Measurements from ENCODE around the gene SUV39H1. TPM values are rescaled to one million over a fixed set of nuclear protein-coding genes. Genes with fewer than 3 reads are reported as not detected.
A peak's percentile ranks its signal among the peaks of the same experiment; 100 is the strongest.

SUV39H1 gene
- total and polyA plus RNA-seq, 9 of the 15 experiments (the other 6 are each of a cell fraction or from before 2014, with no cell fraction given) = 4.7 to 34.7 (median 17.9) TPM

GRCh38 chrX:48702032-48702431 is 5.5 kb downstream of the SUV39H1 start (continued):
- TF ChIP-seq ZNF354B (CRISPR knock-in tag; IDR thresholded peaks at IDR 0.05) = no peak
- TF ChIP-seq LCOR (CRISPR knock-in tag; IDR thresholded peaks at IDR 0.05) = no peak
- TF ChIP-seq NKRF (IDR thresholded peaks at IDR 0.05; ENCODE audit: borderline replicate concordance) = no peak
- 0 out of 2 replicates have a peak, but pooled peaks have one; percentile 17 for TF ChIP-seq CXXC5 (CRISPR knock-in tag; IDR thresholded peaks at IDR 0.05)
- TF ChIP-seq GATAD2A (IDR thresholded peaks at IDR 0.05) = no peak
- no peak for TF ChIP-seq BCOR (IDR thresholded peaks at IDR 0.05)
- TF ChIP-seq TGIF2 (CRISPR knock-in tag; IDR thresholded peaks at IDR 0.05) = no peak
- no peak for TF ChIP-seq PCBP2 (IDR thresholded peaks at IDR 0.05; ENCODE audit: low read depth, low read length, poor library complexity, severe bottlenecking)
- TF ChIP-seq ZSCAN29 (IDR thresholded peaks at IDR 0.05) = no peak
- 0 out of 4 replicates have a peak, but pooled peaks of 1 of the 2 experiments have one; percentile 30 for TF ChIP-seq TEAD1 (CRISPR knock-in tag; IDR thresholded peaks at IDR 0.05)

- H3K4me3 ChIP-seq = no peak overlapping the region
- ATAC-seq (no peak), DNase-seq (ENCODE audit: extremely low read depth in 1 of 4, low spot score in 3 of 4) (no peak), FAIRE-seq (no peak)
- WGBS (ENCODE audit: insufficient coverage, low coverage, missing lambda C conversion rate) = 92% methylated on average over 4 of the region's 4 CpGs
- no peak overlapping the region for H2AFZ ChIP-seq (ENCODE audit: low read depth, low read length)
- intact Hi-C loops (cut with micrococcal nuclease) (loop anchor here (5.0 kb wide), 1 partner anchor 35 kb away; no protein-coding TSS in a partner anchor), in situ Hi-C loops (cut with MboI) (no loop called here)
- H3K27ac ChIP-seq (ENCODE audit: extremely low read depth, low read depth, low read length) = peak overlapping the region; percentile 37; the same call in 1 of the 3 replicates
- no peaks in the 10 kb centered on the region for H3K9me3 ChIP-seq (replicated peaks; ENCODE audit: control insufficient read depth, insufficient read depth, low read depth, low read length)
- no peaks in the 10 kb centered on the region for H3K9me1 ChIP-seq (ENCODE audit: control insufficient read depth, insufficient read depth, low read length)
- peak overlapping the region; percentile 52 for H3K4me2 ChIP-seq (ENCODE audit: insufficient read depth, low read length)
- H3K79me2 ChIP-seq (ENCODE audit: control insufficient read depth, insufficient read depth, low read length) = peaks cover 72% of the 10 kb centered on the region
- CTCF ChIA-PET (ENCODE audit: low intra/inter-chr PET ratio) = no interaction called here
- H3K4me1 ChIP-seq (replicated peaks in 1 of 2; ENCODE audit: control insufficient read depth in 2 of 2, insufficient read depth in 2 of 2, low read length in 2 of 2) = peaks cover 31 to 34% of the 10 kb centered on the region in 2 experiments
- TF ChIP-seq POLR3A (IDR thresholded peaks at IDR 0.05; ENCODE audit: borderline replicate concordance, extremely low read depth, insufficient read depth, insufficient read length) (no peak), PPARD (CRISPR knock-in tag; IDR thresholded peaks at IDR 0.05) (no peak), NR1H2 (CRISPR knock-in tag; IDR thresholded peaks at IDR 0.05) (no peak), FIP1L1 (IDR thresholded peaks at IDR 0.05; ENCODE audit: low read depth, low read length, poor library complexity, severe bottlenecking) (no peak), CBX5 (IDR thresholded peaks at IDR 0.05; ENCODE audit: borderline replicate concordance, low read depth) (no peak), NR0B1 (IDR thresholded peaks at IDR 0.05; ENCODE audit: partially characterized antibody) (no peak), SMC3 (conservative IDR thresholded peaks at IDR 0.05; ENCODE audit: insufficient read depth, low read depth, low read length) (no peak), ZNF253 (CRISPR knock-in tag; conservative IDR thresholded peaks at IDR 0.05) (no peak)
- peaks cover 97% of the 10 kb centered on the region for H3K36me3 ChIP-seq (ENCODE audit: control insufficient read depth, insufficient read depth, low read length)
- peak overlapping the region in 1 of 2 experiments; percentile 77; a peak in 1 of 4 replicates for H3K9ac ChIP-seq (ENCODE audit: insufficient read depth in 1 of 2, low read depth in 2 of 2, low read length in 2 of 2)
- no peaks in the 10 kb centered on the region for H3K27me3 ChIP-seq (ENCODE audit: control insufficient read depth in 2 of 2, insufficient read depth in 2 of 2, low read length in 2 of 2)
- H4K20me1 ChIP-seq (replicated peaks; ENCODE audit: control insufficient read depth, insufficient read depth, low read length) = peaks cover 15% of the 10 kb centered on the region
- no TSS peak for BruUV-seq (replicated peaks)
- POLR2A ChIA-PET = interaction anchor here (1.0 to 1.3 kb wide), 4 partner anchors 7 to 34 kb away, joined by 3 to 8 read pairs (median 4); no protein-coding TSS in a partner anchor
Observed at GRCh38 chrX:48702716-48703115, 6.2 kb downstream of the SUV39H1 start.

All from K562 (cell line).